ENCODE measurements around the gene ACSS1. TPM values are rescaled to one million over a fixed set of nuclear protein-coding genes. Genes with fewer than 3 reads are reported as not detected.

ACSS1 gene
- total RNA-seq, 2 experiments from 2014 or later: 17.5 to 18.2 TPM

- Mint-ChIP-seq H3K4me1 (ENCODE audit: low read depth) (peaks cover 35% of the 10 kb centered on the region), H3K9me3 (no peaks in the 10 kb centered on the region), H3K4me3 (no peak overlapping the region), H3K27ac (no peak overlapping the region), H3K36me3 (ENCODE audit: low read depth) (peaks cover 4% of the 10 kb centered on the region), H3K27me3 (no peaks in the 10 kb centered on the region)
- TF ChIP-seq CTCF (IDR thresholded peaks at IDR 0.05): no peak
- ChIA-PET POLR2A (interaction anchor here (1.1 to 1.6 kb wide), 4 partner anchors 24 to 83 kb away, joined by 3 to 4 read pairs (median 3); partner anchors contain the start of gene ACSS1), CTCF (interaction anchor here (0.9 to 1.7 kb wide), 5 partner anchors 12 to 39 kb away, joined by 3 to 4 read pairs (median 3); no protein-coding TSS in a partner anchor)
- ATAC-seq (no peak), DNase-seq (no peak)
- intact Hi-C loops (cut with micrococcal nuclease): no loop called here
Measured at GRCh38 chr20:25033265-25033923, 24.5 kb downstream of the ACSS1 start.

- intact Hi-C loops (cut with micrococcal nuclease): no loop called here
- H3K4me3 Mint-ChIP-seq: no peak overlapping the region
- no peaks in the 10 kb centered on the region for H3K9me3 Mint-ChIP-seq
- ATAC-seq (no peak), DNase-seq (no peak)
- ChIA-PET POLR2A (interaction anchor here (1.1 to 1.5 kb wide), 2 partner anchors 24 to 43 kb away, joined by 3 read pairs; no protein-coding TSS in a partner anchor), CTCF (interaction anchor here (0.9 to 1.0 kb wide), 2 partner anchors 13 to 227 kb away, joined by 3 read pairs; no protein-coding TSS in a partner anchor)
- H3K27me3 Mint-ChIP-seq: no peaks in the 10 kb centered on the region
- H3K27ac Mint-ChIP-seq: no peak overlapping the region
- H3K36me3 Mint-ChIP-seq (ENCODE audit: low read depth): peaks cover 4% of the 10 kb centered on the region
- TF ChIP-seq CTCF (IDR thresholded peaks at IDR 0.05): no peak
- H3K4me1 Mint-ChIP-seq (ENCODE audit: low read depth): peaks cover 28% of the 10 kb centered on the region
Measured at GRCh38 chr20:25032478-25033264, 25.3 kb downstream of the ACSS1 start.

- ChIA-PET POLR2A (interaction anchor here (0.6 to 1.5 kb wide), 2 partner anchors 25 to 603 kb away, joined by 3 read pairs; no protein-coding TSS in a partner anchor), CTCF (interaction anchor here (1.0 kb wide), 1 partner anchor 228 kb away, joined by 3 read pairs; no protein-coding TSS in a partner anchor)
- TF ChIP-seq CTCF (IDR thresholded peaks at IDR 0.05): no peak
- Mint-ChIP-seq H3K36me3 (ENCODE audit: low read depth) (peaks cover 4% of the 10 kb centered on the region), H3K27me3 (no peaks in the 10 kb centered on the region), H3K27ac (no peak overlapping the region), H3K9me3 (no peaks in the 10 kb centered on the region), H3K4me1 (ENCODE audit: low read depth) (peaks cover 22% of the 10 kb centered on the region), H3K4me3 (no peak overlapping the region)
- intact Hi-C loops (cut with micrococcal nuclease): no loop called here
- ATAC-seq (no peak), DNase-seq (no peak)
Measured at GRCh38 chr20:25032065-25032477, 25.9 kb downstream of the ACSS1 start.

- ATAC-seq: no peak
- H3K27me3 Mint-ChIP-seq: no peaks in the 10 kb centered on the region
- no peak for DNase-seq
- H3K27ac Mint-ChIP-seq: no peak overlapping the region
- no peak overlapping the region for H3K4me3 Mint-ChIP-seq
- peaks cover 4% of the 10 kb centered on the region for H3K36me3 Mint-ChIP-seq (ENCODE audit: low read depth)
- H3K9me3 Mint-ChIP-seq: no peaks in the 10 kb centered on the region
- TF ChIP-seq CTCF (IDR thresholded peaks at IDR 0.05): no peak
- peaks cover 13% of the 10 kb centered on the region for H3K4me1 Mint-ChIP-seq (ENCODE audit: low read depth)
- intact Hi-C loops (cut with micrococcal nuclease): no loop called here
- ChIA-PET POLR2A (interaction anchor here (0.6 kb wide), 1 partner anchor 602 kb away, joined by 3 read pairs; no protein-coding TSS in a partner anchor), CTCF (no interaction called here)
Measured at GRCh38 chr20:25031241-25031640, 26.7 kb downstream of the ACSS1 start.

Data from activated CD8-positive, alpha-beta T cell treated with anti-CD3 and anti-CD28 coated beads for 36 hours (primary cell).